Hepatocyte (in vitro differentiated cells): ENCODE results near the gene TMEM213.

ENCODE experiments used
- CTCF ChIP-seq: fragments of 200-600 bp; sonication (generic); IDR thresholded peaks from 2 replicates; pipeline ENCODE4 v1.5.1; 2016; ENCODE audit warnings: antibody characterized with exemption, mild to moderate bottlenecking; ENCODE audit not compliant: poor library complexity
- EZH2 ChIP-seq: fragments of 200-600 bp; sonication (generic); IDR thresholded peaks from 2 replicates; pipeline ENCODE4 v1.6.1; 2016; ENCODE audit warnings: antibody characterized with exemption, mild to moderate bottlenecking, borderline replicate concordance
- EZH2phosphoT487 ChIP-seq: fragments of 200-600 bp; sonication (generic); IDR thresholded peaks from one replicate; pipeline ENCODE4 v1.6.1; 2018; ENCODE audit warnings: antibody characterized with exemption, mild to moderate bottlenecking, low read depth, moderate library complexity; ENCODE audit not compliant: unreplicated experiment, severe bottlenecking

DNA sequence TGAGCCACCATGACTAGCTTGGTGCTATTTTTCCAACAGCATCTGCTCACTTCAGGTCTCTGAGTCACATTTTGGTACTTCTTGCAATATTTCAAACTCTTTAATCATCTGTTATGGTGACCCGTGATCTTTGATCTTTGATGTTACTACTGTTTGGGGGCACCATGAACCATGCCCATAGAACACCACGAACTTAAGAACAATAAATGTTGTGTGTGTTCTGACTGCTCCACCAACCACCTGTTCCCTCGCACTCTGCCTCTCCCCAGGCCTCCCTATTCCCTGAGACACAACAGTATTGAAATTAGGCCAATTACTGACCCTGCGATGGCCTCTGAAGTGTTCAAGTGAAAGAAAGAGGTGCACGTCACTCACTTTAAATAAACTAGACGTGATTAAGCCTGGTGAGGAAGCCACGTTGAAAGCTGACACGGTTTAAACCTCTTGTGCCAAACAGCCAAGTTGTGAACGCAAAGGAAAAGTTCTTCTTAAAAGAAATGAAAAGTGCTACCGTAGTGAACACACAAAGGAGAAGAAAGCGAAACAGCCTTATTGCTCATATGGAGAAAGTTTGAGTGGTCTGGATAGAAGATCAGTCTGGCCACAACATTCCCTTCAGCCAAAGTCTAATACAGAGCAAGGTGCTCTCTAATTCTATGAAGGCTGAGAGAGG is 27.4 kb downstream of the TMEM213 start:
- TF ChIP-seq CTCF (no peak), EZH2 (no peak), EZH2phosphoT487 (no peak)
